GM20431 (cell line): ENCODE results near the gene DYNLL1.
"Not testable (repeated sequence)": the region's sequence is repeated elsewhere in the genome, so short reads cannot be mapped to it uniquely, and the experiment has no call there.

Source experiments
- in situ Hi-C: fragments of 300-500 bp; cut with MseI, MboI; formaldehyde crosslinking; loops from one replicate; pipeline ENCODE4 v1.15.0; 2020; ENCODE audit warnings: low sequenced_read_pairs; ENCODE audit not compliant: unreplicated experiment

The DYNLL1 gene

GRCh38 chr12:120500581-120500980 lies 4.7 kb downstream of the DYNLL1 start:
- in situ Hi-C loops = no loop called here

DNA sequence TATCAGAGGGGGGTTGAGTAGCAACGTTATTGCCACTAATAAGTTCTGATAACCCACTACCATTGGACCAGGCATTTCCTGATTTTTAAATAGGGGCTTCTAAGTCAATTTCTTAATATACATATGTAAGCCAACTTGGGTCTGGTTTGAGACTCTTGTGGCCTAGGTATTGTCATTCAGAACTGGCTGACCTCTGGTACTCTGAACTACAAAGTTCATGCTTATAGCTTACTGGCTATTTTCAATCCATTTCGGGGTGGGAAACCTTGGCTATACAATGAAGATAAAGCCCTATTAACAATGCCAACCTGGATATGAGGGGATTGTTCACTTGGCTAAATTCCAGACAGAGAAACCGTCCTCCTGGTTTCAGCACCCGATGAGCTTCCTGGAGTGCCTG lies 8.7 kb downstream of the DYNLL1 start:
- in situ Hi-C loops = no loop called here

- in situ Hi-C loops = no loop called here
Observed at GRCh38 chr12:120508537-120508936, 12.6 kb downstream of the DYNLL1 start.

DNA sequence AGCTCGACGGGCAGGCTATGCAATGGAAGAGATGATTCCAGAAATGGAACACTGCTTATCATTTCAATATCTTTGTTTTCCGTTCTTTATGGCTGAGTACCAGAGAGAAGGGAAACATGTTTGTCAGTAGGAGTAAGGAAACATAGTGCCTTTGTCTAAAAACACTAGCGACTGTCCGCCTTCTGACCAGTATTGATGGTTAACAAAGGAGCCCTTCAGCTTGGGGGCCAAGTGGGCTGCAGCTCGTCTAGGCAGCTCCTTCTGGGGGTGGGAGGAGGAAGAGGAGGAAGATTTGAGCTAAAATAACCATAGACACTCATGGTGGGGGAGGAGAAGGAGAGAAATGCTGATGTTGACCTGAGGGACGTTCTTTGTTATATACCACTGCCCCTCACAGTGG lies 18.1 kb downstream of the DYNLL1 start:
- in situ Hi-C loops = no loop called here

GRCh38 chr12:120515496-120515895 lies 19.6 kb downstream of the DYNLL1 start:
- in situ Hi-C loops = no loop called here

GRCh38 chr12:120519324-120519723 lies 23.4 kb downstream of the DYNLL1 start:
- in situ Hi-C loops = not testable (repeated sequence)

GRCh38 chr12:120522568-120522967 lies 26.7 kb downstream of the DYNLL1 start:
- in situ Hi-C loops = no loop called here

GRCh38 chr12:120528861-120529525 lies 33.1 kb downstream of the DYNLL1 start, which contains the start of gene COQ5:
Gene COQ5, minus strand, starts transcription at chr12:120529158. Its CDS starts 17 bp downstream, at chr12:120529141.
- in situ Hi-C loops = no loop called here

GRCh38 chr12:120529641-120530417 lies 33.9 kb downstream of the DYNLL1 start:
- in situ Hi-C loops = no loop called here

- in situ Hi-C loops = not testable (repeated sequence)
Observed at GRCh38 chr12:120530418-120530761, 34.5 kb downstream of the DYNLL1 start.

DNA sequence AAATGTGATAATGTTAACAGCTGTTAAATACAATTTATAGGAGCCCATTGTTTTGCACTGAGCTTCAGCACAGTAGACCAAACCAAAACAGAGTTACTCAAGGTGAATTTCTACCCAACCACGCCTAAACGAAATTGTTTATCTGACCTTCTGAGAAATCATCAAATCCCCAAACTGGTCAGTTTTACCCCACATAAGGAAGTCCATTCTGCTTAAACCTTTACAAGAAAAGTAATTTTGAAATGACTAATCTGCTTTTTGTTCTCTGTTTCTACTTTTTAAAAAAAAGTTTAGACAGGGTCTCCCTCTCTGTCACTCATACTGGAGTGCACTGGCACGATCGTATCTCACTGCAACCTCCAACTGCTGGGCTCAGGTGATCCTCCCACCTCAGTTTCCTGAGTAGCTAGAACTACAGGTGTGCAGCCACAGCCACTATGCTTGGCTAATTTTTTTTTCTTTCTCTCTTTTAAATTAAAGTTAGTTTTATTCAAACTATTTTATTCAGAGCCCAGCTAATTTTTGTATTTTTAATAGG lies 36.9 kb downstream of the DYNLL1 start:
- in situ Hi-C loops = no loop called here

DNA sequence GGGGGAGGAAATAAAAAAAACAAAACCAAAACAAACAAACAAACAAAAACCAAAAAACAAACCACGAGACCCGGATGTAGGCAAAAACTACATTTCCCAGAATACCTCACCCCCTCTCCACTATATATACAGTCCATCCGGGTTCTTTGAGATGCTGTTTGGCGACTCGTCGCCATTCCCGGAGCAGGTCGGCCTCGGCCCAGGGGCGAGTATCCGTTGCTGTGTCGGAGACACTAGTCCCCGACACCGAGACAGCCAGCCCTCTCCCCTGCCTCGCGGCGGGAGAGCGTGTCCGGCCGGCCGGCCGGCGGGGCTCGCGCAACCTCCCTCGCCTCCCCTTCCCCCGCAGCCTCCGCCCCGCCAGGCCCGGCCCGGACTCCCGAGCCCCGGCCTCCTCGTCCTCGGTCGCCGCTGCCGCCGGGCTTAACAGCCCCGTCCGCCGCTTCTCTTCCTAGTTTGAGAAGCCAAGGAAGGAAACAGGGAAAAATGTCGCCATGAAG lies 38.3 kb downstream of the DYNLL1 start, which contains the start of gene RNF10:
RNF10 (plus strand) TSS at position 154 of the 500 bp plus-strand sequence. CDS start 456 bp downstream, outside the sequence.
- in situ Hi-C loops = no loop called here

- in situ Hi-C loops = no loop called here
Observed at GRCh38 chr12:120534703-120535655, 39.1 kb downstream of the DYNLL1 start.

- in situ Hi-C loops = no loop called here
Observed at GRCh38 chr12:120536064-120536791, 40.3 kb downstream of the DYNLL1 start.

- in situ Hi-C loops = no loop called here
Observed at GRCh38 chr12:120537856-120538220, 41.9 kb downstream of the DYNLL1 start.

DNA sequence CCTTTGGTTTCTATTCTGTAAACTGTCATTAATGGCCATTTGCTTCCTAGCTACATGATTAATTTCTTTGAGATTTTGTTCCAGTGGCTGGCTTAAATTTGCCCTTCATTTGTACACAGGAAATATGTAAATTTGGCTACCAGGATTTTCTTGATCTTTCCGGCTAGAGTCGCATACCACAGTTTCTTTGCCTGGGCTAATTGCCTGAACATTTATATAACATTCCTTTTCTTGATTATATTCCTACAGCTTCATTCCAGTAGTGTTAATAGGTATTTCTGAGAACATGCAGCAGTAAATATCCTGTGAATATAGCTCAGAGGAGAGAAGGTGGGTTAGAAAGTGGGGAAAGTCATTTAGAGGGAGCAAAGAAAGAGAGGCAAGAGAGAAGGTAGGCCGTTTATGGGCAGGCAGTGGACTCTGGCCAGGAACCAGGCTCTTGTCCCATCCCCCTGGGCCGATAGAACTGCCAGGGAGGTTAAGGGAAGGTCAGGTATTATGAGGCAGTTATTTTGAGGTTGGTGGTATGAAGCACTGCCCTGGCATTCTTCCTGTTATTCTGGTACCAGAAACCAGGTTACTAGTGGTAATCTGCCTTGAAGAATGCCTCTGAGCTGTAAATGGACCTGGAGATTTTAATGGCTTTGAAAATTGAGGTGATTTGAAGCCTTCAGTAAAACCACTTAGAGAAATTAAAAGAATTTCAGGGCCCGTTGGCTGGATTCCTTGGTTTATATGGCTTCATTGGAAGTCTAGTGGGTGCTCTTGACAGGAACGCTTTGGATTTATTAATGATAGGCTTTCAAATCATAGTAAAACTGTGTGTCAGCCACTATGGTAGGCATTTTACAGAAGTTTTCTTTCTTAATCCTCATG lies 42.6 kb downstream of the DYNLL1 start:
- in situ Hi-C loops = no loop called here

DNA sequence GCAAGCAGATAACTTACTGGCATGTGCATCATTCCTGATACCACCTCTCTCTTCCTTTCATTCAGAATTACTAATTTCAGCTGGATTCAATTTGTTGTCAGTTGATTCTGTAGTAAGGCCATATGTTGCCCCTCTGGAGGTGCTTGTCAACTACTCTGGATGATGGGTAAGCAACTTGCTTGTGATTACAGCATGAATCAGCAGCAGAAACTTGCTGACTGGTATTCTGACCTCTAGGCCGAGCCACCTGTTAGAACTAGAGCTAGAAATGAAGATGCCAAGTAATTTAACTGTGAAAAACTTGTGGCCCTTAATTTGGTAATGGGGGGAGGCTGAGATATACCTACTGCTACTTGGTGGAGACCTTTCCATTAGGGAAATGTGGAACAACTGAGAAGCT lies 43.4 kb downstream of the DYNLL1 start:
- in situ Hi-C loops = no loop called here

DNA sequence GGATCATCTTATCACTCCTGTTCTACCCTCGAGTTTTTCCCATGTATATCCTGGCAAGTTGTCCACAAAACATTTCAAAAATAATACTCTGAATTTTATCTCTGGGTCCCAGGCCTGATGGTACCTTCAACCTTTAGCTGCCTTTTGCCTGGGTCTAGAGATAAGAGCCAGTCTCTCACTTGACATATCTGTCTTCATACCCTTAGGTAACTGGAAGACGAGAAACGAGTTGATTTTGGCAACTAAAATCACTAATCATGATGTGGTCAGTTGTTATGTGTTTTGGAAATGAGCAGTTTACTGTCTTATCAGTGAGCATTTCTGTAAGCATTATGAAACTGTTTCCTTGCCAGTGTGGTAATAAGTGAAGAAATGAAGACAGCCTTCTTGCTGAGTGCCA lies 44.5 kb downstream of the DYNLL1 start:
- in situ Hi-C loops = no loop called here
